HCT116 (cell line): Measurements from ENCODE around the gene LCT. TPM values are rescaled to one million over a fixed set of nuclear protein-coding genes. Genes with fewer than 3 reads are reported as not detected.

Experiments used
- CEBPB ChIP-seq: IDR thresholded peaks from 2 replicates; pipeline ENCODE4 v1.6.1; 2012; ENCODE audit warnings: low read depth
- EGR1 ChIP-seq: IDR thresholded peaks from 2 replicates; pipeline ENCODE4 v1.6.1; 2012; ENCODE audit warnings: low read depth
- ELF1 ChIP-seq: IDR thresholded peaks from 2 replicates; pipeline ENCODE4 v1.6.1; 2012; ENCODE audit warnings: low read depth, borderline replicate concordance
- EZH2 ChIP-seq: fragments of 200-600 bp; sonication (generic); IDR thresholded peaks from 2 replicates; pipeline ENCODE4 v1.6.1; 2017; ENCODE audit warnings: antibody characterized with exemption, mixed run types
- EZH2phosphoT487 ChIP-seq: fragments of 200-600 bp; IDR thresholded peaks from 2 replicates; pipeline ENCODE4 v1.6.1; 2018; ENCODE audit warnings: antibody characterized with exemption, borderline replicate concordance
- JUND ChIP-seq: IDR thresholded peaks from 2 replicates; pipeline ENCODE4 v1.6.1; 2012
- MAX ChIP-seq: IDR thresholded peaks from 2 replicates; pipeline ENCODE4 v1.6.1; 2012
- POLR2A ChIP-seq: IDR thresholded peaks from 2 replicates; pipeline ENCODE4 v1.7.0; 2011; ENCODE audit warnings: borderline replicate concordance; ENCODE audit not compliant: insufficient read depth, insufficient read length; ENCODE audit errors: extremely low read depth
- RAD21 ChIP-seq: IDR thresholded peaks from 2 replicates; pipeline ENCODE4 v1.6.1; 2012; ENCODE audit warnings: low read depth, mild to moderate bottlenecking
- SIN3A ChIP-seq: IDR thresholded peaks from 2 replicates; pipeline ENCODE4 v1.6.1; 2012; ENCODE audit warnings: low read depth
- SRF ChIP-seq: IDR thresholded peaks from 2 replicates; pipeline ENCODE4 v1.6.1; 2012; ENCODE audit warnings: low read depth
- TCF7L2 ChIP-seq: IDR thresholded peaks from 2 replicates; pipeline ENCODE4 v1.7.0; 2011; ENCODE audit warnings: borderline replicate concordance, inconsistent platforms; ENCODE audit not compliant: insufficient read depth, insufficient read length; ENCODE audit errors: extremely low read depth
- ZBTB33 ChIP-seq: IDR thresholded peaks from 2 replicates; pipeline ENCODE4 v1.6.1; 2011; ENCODE audit warnings: mild to moderate bottlenecking, low read length, moderate library complexity; ENCODE audit not compliant: insufficient replicate concordance; ENCODE audit errors: extremely low read depth
- ZFX ChIP-seq: fragments of 450-650 bp; IDR thresholded peaks from 2 replicates; pipeline ENCODE4 v1.6.1; 2017
- ZNF274 ChIP-seq: fragments of 200-500 bp; sonication (Bioruptor generic); IDR thresholded peaks from 2 replicates; pipeline ENCODE4 v1.6.1; 2014; ENCODE audit warnings: mild to moderate bottlenecking, low read depth, low read length, inconsistent platforms
- total RNA-seq: library from RNA; stranded (reverse); gene quantifications from one replicate; pipeline ENCODE4 v1.2.1, GENCODE V29; 2021; ENCODE audit not compliant: unreplicated experiment

LCT gene
- total RNA-seq, 1 experiment from 2014 or later, result 0.12 TPM

GRCh38 chr2:135741395-135742324 lies 95.3 kb downstream of the LCT start, which contains the start of gene UBXN4 (continued):
- no peak for TF ChIP-seq TCF7L2
- TF ChIP-seq EZH2, result no peak
- peak; percentile 70; the same call in 1 of the 2 replicates for TF ChIP-seq SRF
- peak; percentile 86 for TF ChIP-seq ZBTB33
- TF ChIP-seq SIN3A, result peak; percentile 62; the same call in 1 of the 2 replicates
- TF ChIP-seq ZFX, result peak; percentile 98
- no peak for TF ChIP-seq EZH2phosphoT487
- TF ChIP-seq EGR1, result peak; percentile 86
- TF ChIP-seq MAX, result peak; percentile 66
- peak; percentile 53 for TF ChIP-seq JUND
- TF ChIP-seq ZNF274, result no peak
- no peak for TF ChIP-seq CEBPB
- peak; percentile 96 for TF ChIP-seq ELF1
- TF ChIP-seq RAD21, result no peak
- peak; percentile 61 for TF ChIP-seq POLR2A
